TTC549 (cell line): ENCODE data around the gene MYL9.

Experiments
- FAIRE-seq: peaks from 2 replicates; lab custom pipeline; 2012; peaks lifted over from hg19 to GRCh38; lab: Jason Lieb, UNC

MYL9 gene

GRCh38 chr20:36526521-36527011 is 14.8 kb upstream of the MYL9 start:
- no peak for FAIRE-seq

- no peak for FAIRE-seq
Observed at GRCh38 chr20:36527331-36528125, 13.8 kb upstream of the MYL9 start.

- FAIRE-seq, result no peak
Observed at GRCh38 chr20:36528176-36528874, 13.0 kb upstream of the MYL9 start.

GRCh38 chr20:36528875-36529417 is 12.4 kb upstream of the MYL9 start:
- FAIRE-seq, result no peak

GRCh38 chr20:36532388-36532787 is 8.9 kb upstream of the MYL9 start:
- no peak for FAIRE-seq

GRCh38 chr20:36532822-36533221 is 8.5 kb upstream of the MYL9 start:
- no peak for FAIRE-seq

- FAIRE-seq, result no peak
Observed at GRCh38 chr20:36538026-36538722, 3.1 kb upstream of the MYL9 start.

GRCh38 chr20:36540551-36541211 is 638 bp upstream of the MYL9 start:
- FAIRE-seq, result no peak

GRCh38 chr20:36541768-36542488 is 609 bp downstream of the MYL9 start:
- no peak for FAIRE-seq

GRCh38 chr20:36542516-36543183 is 1.3 kb downstream of the MYL9 start:
- no peak for FAIRE-seq

GRCh38 chr20:36543184-36544133 is 2.1 kb downstream of the MYL9 start:
- FAIRE-seq, result no peak

- FAIRE-seq, result no peak
Observed at GRCh38 chr20:36544134-36545018, 3.1 kb downstream of the MYL9 start.

GRCh38 chr20:36546111-36546736 is 4.9 kb downstream of the MYL9 start:
- FAIRE-seq, result no peak

GRCh38 chr20:36547186-36548005 is 6.1 kb downstream of the MYL9 start:
- no peak for FAIRE-seq

GRCh38 chr20:36548006-36548315 is 6.6 kb downstream of the MYL9 start:
- FAIRE-seq, result no peak

GRCh38 chr20:36548704-36549627 is 7.6 kb downstream of the MYL9 start:
- no peak for FAIRE-seq

- FAIRE-seq, result no peak
Observed at GRCh38 chr20:36549628-36549941, 8.3 kb downstream of the MYL9 start.
